ENCODE data around the gene CLOCK.

Gene CLOCK

GRCh38 chr4:55498051-55498450 lies 48.7 kb downstream of the CLOCK start:
- H3K27me3 ChIP-seq (ENCODE audit: control insufficient read depth, low read length) = no peaks in the 10 kb centered on the region
- no peak overlapping the region for H3K4me2 ChIP-seq (ENCODE audit: low read length)
- no peak overlapping the region for H3K27ac ChIP-seq (ENCODE audit: low read depth, low read length)
- no peaks in the 10 kb centered on the region for H4K20me1 ChIP-seq (ENCODE audit: control insufficient read depth, insufficient read depth, low read depth, low read length)
- H3K36me3 ChIP-seq (ENCODE audit: control insufficient read depth, low read length) = no peaks in the 10 kb centered on the region
- H3K79me2 ChIP-seq (ENCODE audit: control insufficient read depth, low read length) = no peaks in the 10 kb centered on the region
- H3F3A ChIP-seq (ENCODE audit: control insufficient read depth, insufficient read depth) = no peaks in the 10 kb centered on the region
- H3K4me1 ChIP-seq (ENCODE audit: control insufficient read depth, low read length) = no peaks in the 10 kb centered on the region
- no peaks in the 10 kb centered on the region for H3K9me2 ChIP-seq (replicated peaks; ENCODE audit: control insufficient read depth, low read length)
- H3K4me3 ChIP-seq (ENCODE audit: low read length) = no peak overlapping the region
- H3K9me3 ChIP-seq (ENCODE audit: control insufficient read depth, insufficient read depth, low read length) = no peaks in the 10 kb centered on the region
- no peak for TF ChIP-seq EZH2phosphoT487 (IDR thresholded peaks at IDR 0.05; ENCODE audit: borderline replicate concordance, low read length)
- no peak for TF ChIP-seq CTCF (IDR thresholded peaks at IDR 0.05; ENCODE audit: low read depth, low read length, poor library complexity, severe bottlenecking)

GRCh38 chr4:55491486-55491885 lies 55.2 kb downstream of the CLOCK start:
- Histone ChIP-seq H3K79me2 (ENCODE audit: control insufficient read depth, low read length) (no peaks in the 10 kb centered on the region), H3K9me3 (ENCODE audit: control insufficient read depth, insufficient read depth, low read length) (no peaks in the 10 kb centered on the region; the same call in 1 of the 2 replicates), H3K4me1 (ENCODE audit: control insufficient read depth, low read length) (no peaks in the 10 kb centered on the region), H3F3A (ENCODE audit: control insufficient read depth, insufficient read depth) (no peaks in the 10 kb centered on the region), H4K20me1 (ENCODE audit: control insufficient read depth, insufficient read depth, low read depth, low read length) (no peaks in the 10 kb centered on the region), H3K36me3 (ENCODE audit: control insufficient read depth, low read length) (peaks cover 5% of the 10 kb centered on the region), H3K4me2 (ENCODE audit: low read length) (no peak overlapping the region), H3K27ac (ENCODE audit: low read depth, low read length) (no peak overlapping the region), H3K27me3 (ENCODE audit: control insufficient read depth, low read length) (no peaks in the 10 kb centered on the region), H3K4me3 (ENCODE audit: low read length) (no peak overlapping the region), H3K9me2 (replicated peaks; ENCODE audit: control insufficient read depth, low read length) (no peaks in the 10 kb centered on the region)
- no peak for TF ChIP-seq EZH2phosphoT487 (IDR thresholded peaks at IDR 0.05; ENCODE audit: borderline replicate concordance, low read length)
- no peak for TF ChIP-seq CTCF (IDR thresholded peaks at IDR 0.05; ENCODE audit: low read depth, low read length, poor library complexity, severe bottlenecking)

GRCh38 chr4:55488716-55489115 lies 58.0 kb downstream of the CLOCK start:
- no peak overlapping the region for H3K4me2 ChIP-seq (ENCODE audit: low read length)
- no peaks in the 10 kb centered on the region for H3K79me2 ChIP-seq (ENCODE audit: control insufficient read depth, low read length)
- H3K4me3 ChIP-seq (ENCODE audit: low read length) = no peak overlapping the region
- H3K4me1 ChIP-seq (ENCODE audit: control insufficient read depth, low read length) = no peaks in the 10 kb centered on the region
- no peaks in the 10 kb centered on the region for H4K20me1 ChIP-seq (ENCODE audit: control insufficient read depth, insufficient read depth, low read depth, low read length)
- no peaks in the 10 kb centered on the region for H3F3A ChIP-seq (ENCODE audit: control insufficient read depth, insufficient read depth)
- no peaks in the 10 kb centered on the region for H3K27me3 ChIP-seq (ENCODE audit: control insufficient read depth, low read length)
- no peak for TF ChIP-seq CTCF (IDR thresholded peaks at IDR 0.05; ENCODE audit: low read depth, low read length, poor library complexity, severe bottlenecking)
- no peak for TF ChIP-seq EZH2phosphoT487 (IDR thresholded peaks at IDR 0.05; ENCODE audit: borderline replicate concordance, low read length)
- H3K36me3 ChIP-seq (ENCODE audit: control insufficient read depth, low read length) = peaks cover 5% of the 10 kb centered on the region
- no peaks in the 10 kb centered on the region; the same call in 1 of the 2 replicates for H3K9me3 ChIP-seq (ENCODE audit: control insufficient read depth, insufficient read depth, low read length)
- H3K27ac ChIP-seq (ENCODE audit: low read depth, low read length) = no peak overlapping the region
- H3K9me2 ChIP-seq (replicated peaks; ENCODE audit: control insufficient read depth, low read length) = no peaks in the 10 kb centered on the region

Data from DOHH2 (cell line).